ENCODE results near the gene GRSF1. TPM values are rescaled to one million over a fixed set of nuclear protein-coding genes. Genes with fewer than 3 reads are reported as not detected.

Gene GRSF1

DNA sequence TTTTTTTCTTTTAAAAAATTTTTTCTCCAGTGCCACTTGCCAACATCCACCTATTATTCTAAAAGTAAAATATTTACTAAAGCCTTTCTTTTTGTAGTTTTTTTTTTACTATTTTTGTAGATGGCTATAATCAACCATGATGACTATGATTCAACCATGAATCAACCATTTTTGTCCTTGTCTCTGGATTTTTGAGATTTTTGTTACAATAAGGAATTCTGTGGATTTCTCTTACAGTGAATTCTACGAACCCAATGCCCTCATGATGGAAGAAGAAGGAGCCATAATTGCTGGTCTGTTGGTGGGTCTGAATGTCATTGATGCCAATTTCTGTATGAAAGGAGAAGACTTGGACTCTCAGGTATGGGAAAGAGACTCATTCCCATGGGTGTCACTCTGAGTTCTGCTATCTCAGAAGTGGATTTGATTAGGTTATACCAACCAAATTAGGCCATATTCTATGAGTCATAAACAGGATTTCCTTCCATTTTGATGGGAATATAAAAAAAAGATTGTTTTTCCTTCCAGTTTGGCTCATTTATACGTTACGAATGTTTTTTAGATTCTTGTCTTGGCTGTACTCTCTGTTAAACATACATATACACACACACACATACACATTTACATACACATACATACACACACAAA lies 71.3 kb downstream of the GRSF1 start:
- WGBS, 2 donors (ENCODE audit: extremely low coverage in 2 of 2, insufficient read length in 2 of 2, insufficient replicate concordance in 1 of 2), result no CpG with 5 or more reads among the region's 3 CpGs
- Histone ChIP-seq H2AFZ (ENCODE audit: low read length) (no peak overlapping the region), H3K9me3 (replicated peaks in 1 of 2; ENCODE audit: control insufficient read depth in 2 of 2, insufficient read depth in 1 of 2, low read depth in 1 of 2, low read length in 2 of 2) (peaks cover 0 to 13% of the 10 kb centered on the region in 2 donors), H3K4me3 (ENCODE audit: low read length in 2 of 2) (no peak overlapping the region), H4K91ac (ENCODE audit: low read depth, low read length, poor library complexity) (no peak overlapping the region), H3K36me3 (replicated peaks in 1 of 2; ENCODE audit: control insufficient read depth in 2 of 2, insufficient read depth in 2 of 2, low read length in 2 of 2) (peaks cover 3 to 92% of the 10 kb centered on the region in 2 donors), H3K79me1 (ENCODE audit: low read depth, low read length) (no peaks in the 10 kb centered on the region), H3K9ac (ENCODE audit: low read depth, low read length, poor library complexity) (no peak overlapping the region), H3K4me1 (ENCODE audit: control insufficient read depth in 2 of 2, insufficient read depth in 1 of 2, low read depth in 1 of 2, low read length in 2 of 2) (no peaks in the 10 kb centered on the region), H2BK15ac (ENCODE audit: low read length) (no peak overlapping the region), H2BK5ac (ENCODE audit: low read length) (no peak overlapping the region), H3K4ac (ENCODE audit: low read length) (no peak overlapping the region), H3K27me3 (ENCODE audit: control insufficient read depth in 3 of 3, insufficient read depth in 3 of 3, low read depth in 1 of 3, low read length in 3 of 3) (no peaks in the 10 kb centered on the region), H2BK12ac (ENCODE audit: low read length) (no peak overlapping the region), H2AK5ac (ENCODE audit: low read depth, low read length) (no peak overlapping the region), H3K14ac (ENCODE audit: low read length) (no peak overlapping the region), H3K18ac (ENCODE audit: low read length) (no peak overlapping the region), H3K23ac (ENCODE audit: low read depth, low read length, poor library complexity) (no peak overlapping the region), H3K27ac (replicated peaks; ENCODE audit: low read length) (no peak overlapping the region), H2BK120ac (ENCODE audit: low read depth, low read length) (no peak overlapping the region), H3K4me2 (ENCODE audit: insufficient read depth, low read length, poor library complexity, severe bottlenecking) (no peak overlapping the region), H4K8ac (ENCODE audit: low read depth, low read length) (no peak overlapping the region)
- no peak for DNase-seq (ENCODE audit: low spot score)

Small RNAs within 50 kb of the gene (small RNA-seq; reads per million reads assigned to genes)
- gene RF00026 (ENCODE audit: insufficient read depth) (not detected), gene RNU6-891P (ENCODE audit: insufficient read depth) (not detected)
